ENCODE results near the gene MAP2. TPM values are rescaled to one million over a fixed set of nuclear protein-coding genes. Genes with fewer than 3 reads are reported as not detected.

The MAP2 gene
- total and polyA plus RNA-seq, 2 experiments from 2014 or later, result 2.9 to 4.4 TPM

DNA sequence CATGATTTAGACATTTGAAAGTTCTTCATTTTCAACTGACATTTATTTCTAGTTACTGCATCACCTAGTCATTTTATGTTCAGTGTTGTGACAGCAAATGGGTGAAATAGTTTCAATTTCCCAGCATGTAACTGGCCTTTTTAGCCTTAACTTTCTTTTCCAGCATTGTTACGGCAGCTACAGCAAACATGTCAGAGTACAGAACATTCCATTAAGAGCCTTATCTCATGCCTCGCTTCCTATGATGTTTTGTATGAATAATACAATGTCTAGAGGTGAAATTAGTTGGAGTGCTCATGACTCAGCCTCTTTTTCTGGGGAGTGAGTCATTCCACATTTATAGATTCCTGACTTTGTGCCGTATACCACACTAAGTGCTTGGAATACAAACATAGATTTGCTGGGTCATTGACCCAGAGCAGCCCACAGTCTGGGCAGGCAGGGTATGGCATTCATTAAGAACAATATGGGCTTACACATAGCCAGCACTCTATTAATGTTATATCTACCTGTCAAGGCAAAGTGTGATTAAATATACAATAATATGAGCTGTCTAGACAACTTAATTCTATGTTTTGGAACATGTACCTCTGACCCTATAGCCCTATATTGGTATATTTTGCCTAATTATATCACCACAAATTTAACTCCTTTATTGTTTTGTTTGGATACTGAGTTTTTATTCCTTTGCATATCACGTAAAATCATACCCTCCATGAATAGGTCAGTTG lies 72.2 kb downstream of the MAP2 start:
- Mint-ChIP-seq H3K9me3 (peaks cover 29% of the 10 kb centered on the region), H3K27me3 (ENCODE audit: insufficient read depth, low read depth, poor library complexity) (no peaks in the 10 kb centered on the region), H3K4me1 (no peaks in the 10 kb centered on the region; the same call in 2 of the 3 replicates), H3K27ac (no peak overlapping the region), H3K4me3 (no peak overlapping the region), H3K36me3 (ENCODE audit: low read depth) (peaks cover 16% of the 10 kb centered on the region)
- H3K4me3 ChIP-seq, result no peak overlapping the region
- no peak overlapping the region for H3K27ac ChIP-seq (ENCODE audit: low read depth)
- H3K9me2 ChIP-seq (ENCODE audit: insufficient read depth), result no peaks in the 10 kb centered on the region
- no peaks in the 10 kb centered on the region for H3F3A ChIP-seq (replicated peaks; ENCODE audit: low read depth)
- DNase-seq (ENCODE audit: low spot score) (no peak), ATAC-seq (no peak)
- no peaks in the 10 kb centered on the region for H4K20me1 ChIP-seq (replicated peaks; ENCODE audit: insufficient read depth)
- no peaks in the 10 kb centered on the region for H3K27me3 ChIP-seq (ENCODE audit: insufficient read depth)
- H2AFZ ChIP-seq, result no peak overlapping the region
- no peaks in the 10 kb centered on the region for H3K36me3 ChIP-seq (ENCODE audit: insufficient read depth)
- 0 out of 2 replicates have a peak, but pooled peaks cover 1% of the 10 kb centered on the region for H3K4me1 ChIP-seq (ENCODE audit: insufficient read depth)
- no peaks in the 10 kb centered on the region for H3K79me2 ChIP-seq (replicated peaks; ENCODE audit: insufficient read depth)
- no peak overlapping the region for H3K4me2 ChIP-seq
- no peak for TF ChIP-seq EZH2phosphoT487 (IDR thresholded peaks at IDR 0.05; ENCODE audit: unreplicated experiment)
- no peak for TF ChIP-seq POLR2AphosphoS5 (IDR thresholded peaks at IDR 0.05; ENCODE audit: low read depth)
- TF ChIP-seq JUNB (IDR thresholded peaks at IDR 0.05; ENCODE audit: unreplicated experiment), result no peak
- TF ChIP-seq STAT1 (IDR thresholded peaks at IDR 0.05; ENCODE audit: unreplicated experiment), result no peak
- TF ChIP-seq, protein P1, sequence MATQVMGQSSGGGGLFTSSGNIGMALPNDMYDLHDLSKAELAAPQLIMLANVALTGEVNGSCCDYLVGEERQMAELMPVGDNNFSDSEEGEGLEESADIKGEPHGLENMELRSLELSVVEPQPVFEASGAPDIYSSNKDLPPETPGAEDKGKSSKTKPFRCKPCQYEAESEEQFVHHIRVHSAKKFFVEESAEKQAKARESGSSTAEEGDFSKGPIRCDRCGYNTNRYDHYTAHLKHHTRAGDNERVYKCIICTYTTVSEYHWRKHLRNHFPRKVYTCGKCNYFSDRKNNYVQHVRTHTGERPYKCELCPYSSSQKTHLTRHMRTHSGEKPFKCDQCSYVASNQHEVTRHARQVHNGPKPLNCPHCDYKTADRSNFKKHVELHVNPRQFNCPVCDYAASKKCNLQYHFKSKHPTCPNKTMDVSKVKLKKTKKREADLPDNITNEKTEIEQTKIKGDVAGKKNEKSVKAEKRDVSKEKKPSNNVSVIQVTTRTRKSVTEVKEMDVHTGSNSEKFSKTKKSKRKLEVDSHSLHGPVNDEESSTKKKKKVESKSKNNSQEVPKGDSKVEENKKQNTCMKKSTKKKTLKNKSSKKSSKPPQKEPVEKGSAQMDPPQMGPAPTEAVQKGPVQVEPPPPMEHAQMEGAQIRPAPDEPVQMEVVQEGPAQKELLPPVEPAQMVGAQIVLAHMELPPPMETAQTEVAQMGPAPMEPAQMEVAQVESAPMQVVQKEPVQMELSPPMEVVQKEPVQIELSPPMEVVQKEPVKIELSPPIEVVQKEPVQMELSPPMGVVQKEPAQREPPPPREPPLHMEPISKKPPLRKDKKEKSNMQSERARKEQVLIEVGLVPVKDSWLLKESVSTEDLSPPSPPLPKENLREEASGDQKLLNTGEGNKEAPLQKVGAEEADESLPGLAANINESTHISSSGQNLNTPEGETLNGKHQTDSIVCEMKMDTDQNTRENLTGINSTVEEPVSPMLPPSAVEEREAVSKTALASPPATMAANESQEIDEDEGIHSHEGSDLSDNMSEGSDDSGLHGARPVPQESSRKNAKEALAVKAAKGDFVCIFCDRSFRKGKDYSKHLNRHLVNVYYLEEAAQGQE (IDR thresholded peaks at IDR 0.05; ENCODE audit: unreplicated experiment), result no peak

DNA sequence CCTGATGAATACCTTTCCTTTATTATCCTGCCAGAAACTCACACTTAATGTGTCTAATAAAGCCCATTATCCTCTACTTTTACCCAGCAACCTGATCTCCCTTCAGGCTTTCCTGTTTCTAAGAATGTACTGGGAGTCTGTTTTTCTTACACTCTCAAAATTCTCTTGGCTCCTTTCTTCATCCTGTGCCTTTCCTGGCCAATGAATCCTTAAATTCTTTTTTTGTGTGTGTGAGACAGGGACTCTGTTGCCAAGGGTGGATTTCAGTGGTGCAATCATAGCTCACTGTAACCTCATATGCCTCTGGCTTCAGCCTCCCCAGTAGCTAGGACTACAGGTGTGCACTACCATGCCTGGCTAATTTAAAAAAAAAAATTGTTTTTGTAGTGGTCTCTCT lies 72.7 kb downstream of the MAP2 start:
- H3K27me3 Mint-ChIP-seq (ENCODE audit: insufficient read depth, low read depth, poor library complexity), result no peaks in the 10 kb centered on the region
- H3K36me3 Mint-ChIP-seq (ENCODE audit: low read depth), result peaks cover 14% of the 10 kb centered on the region
- ATAC-seq (no peak), DNase-seq (ENCODE audit: low spot score) (no peak)
- Histone ChIP-seq H3F3A (replicated peaks; ENCODE audit: low read depth) (no peaks in the 10 kb centered on the region), H3K4me3 (no peak overlapping the region), H3K9me2 (ENCODE audit: insufficient read depth) (no peaks in the 10 kb centered on the region), H2AFZ (no peak overlapping the region), H3K27ac (ENCODE audit: low read depth) (no peak overlapping the region), H3K27me3 (ENCODE audit: insufficient read depth) (no peaks in the 10 kb centered on the region), H3K4me2 (no peak overlapping the region), H3K4me1 (ENCODE audit: insufficient read depth) (peaks cover 7% of the 10 kb centered on the region; the same call in 1 of the 2 replicates), H3K36me3 (ENCODE audit: insufficient read depth) (no peaks in the 10 kb centered on the region), H3K79me2 (replicated peaks; ENCODE audit: insufficient read depth) (no peaks in the 10 kb centered on the region), H4K20me1 (replicated peaks; ENCODE audit: insufficient read depth) (no peaks in the 10 kb centered on the region)
- no peak overlapping the region for H3K4me3 Mint-ChIP-seq
- peaks cover 4% of the 10 kb centered on the region for H3K4me1 Mint-ChIP-seq
- H3K9me3 Mint-ChIP-seq, result peaks cover 25% of the 10 kb centered on the region
- TF ChIP-seq EZH2 (IDR thresholded peaks at IDR 0.05; ENCODE audit: low read depth, unreplicated experiment) (no peak), ZNF331 (CRISPR knock-in tag; IDR thresholded peaks at IDR 0.05; ENCODE audit: low read depth) (no peak), CREB1 (CRISPR knock-in tag; IDR thresholded peaks at IDR 0.05; ENCODE audit: low read depth) (no peak), JUNB (IDR thresholded peaks at IDR 0.05; ENCODE audit: unreplicated experiment) (no peak), NANOG (IDR thresholded peaks at IDR 0.05; ENCODE audit: borderline replicate concordance) (no peak), STAT1 (IDR thresholded peaks at IDR 0.05; ENCODE audit: unreplicated experiment) (no peak), ZNF114 (CRISPR knock-in tag; IDR thresholded peaks at IDR 0.05) (no peak), EZH2phosphoT487 (IDR thresholded peaks at IDR 0.05; ENCODE audit: unreplicated experiment) (no peak), POLR2AphosphoS5 (IDR thresholded peaks at IDR 0.05; ENCODE audit: low read depth) (no peak)
- TF ChIP-seq, protein P2, sequence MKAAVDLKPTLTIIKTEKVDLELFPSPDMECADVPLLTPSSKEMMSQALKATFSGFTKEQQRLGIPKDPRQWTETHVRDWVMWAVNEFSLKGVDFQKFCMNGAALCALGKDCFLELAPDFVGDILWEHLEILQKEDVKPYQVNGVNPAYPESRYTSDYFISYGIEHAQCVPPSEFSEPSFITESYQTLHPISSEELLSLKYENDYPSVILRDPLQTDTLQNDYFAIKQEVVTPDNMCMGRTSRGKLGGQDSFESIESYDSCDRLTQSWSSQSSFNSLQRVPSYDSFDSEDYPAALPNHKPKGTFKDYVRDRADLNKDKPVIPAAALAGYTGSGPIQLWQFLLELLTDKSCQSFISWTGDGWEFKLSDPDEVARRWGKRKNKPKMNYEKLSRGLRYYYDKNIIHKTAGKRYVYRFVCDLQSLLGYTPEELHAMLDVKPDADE (IDR thresholded peaks at IDR 0.05), result no peak
- H3K27ac Mint-ChIP-seq, result no peak overlapping the region

All from GM23338 (cell line).